Smooth muscle cell (in vitro differentiated cells): ENCODE results near the gene PPT1. TPM values are rescaled to one million over a fixed set of nuclear protein-coding genes. Genes with fewer than 3 reads are reported as not detected.
A peak's percentile ranks its signal among the peaks of the same experiment; 100 is the strongest.

Experiments
- DNase-seq: peaks from one replicate; lab custom pipeline; 2025; ENCODE audit not compliant: unreplicated experiment; lab: John Stamatoyannopoulos, UW
- H2AFZ ChIP-seq: fragments of 200-600 bp; sonication (generic); 2 replicates; pipeline ENCODE4 v1.6.0; 2016; ENCODE audit warnings: antibody characterized with exemption, low read depth, mild to moderate bottlenecking
- H3F3A ChIP-seq: fragments of 200-600 bp; sonication (generic); 2 replicates; pipeline ENCODE4 v1.6.0; 2017; ENCODE audit warnings: antibody characterized with exemption, low read depth
- H3K27ac ChIP-seq: fragments of 200-600 bp; sonication (generic); 2 replicates; pipeline ENCODE4 v1.5.1; 2016; ENCODE audit warnings: low read depth, mild to moderate bottlenecking
- H3K27me3 ChIP-seq: fragments of 200-600 bp; sonication (generic); 2 replicates; pipeline ENCODE4 v1.6.1; 2016; ENCODE audit warnings: low read depth, mild to moderate bottlenecking
- H3K36me3 ChIP-seq: fragments of 200-600 bp; sonication (generic); 2 replicates; pipeline ENCODE4 v1.5.1; 2016; ENCODE audit warnings: low read depth
- H3K4me1 ChIP-seq: fragments of 200-600 bp; sonication (generic); 2 replicates; pipeline ENCODE4 v1.5.1; 2016; ENCODE audit warnings: low read depth
- H3K4me2 ChIP-seq: fragments of 200-600 bp; sonication (generic); 2 replicates; pipeline ENCODE4 v1.6.0; 2016; ENCODE audit warnings: mild to moderate bottlenecking
- H3K4me3 ChIP-seq: fragments of 200-600 bp; sonication (generic); 2 replicates; pipeline ENCODE4 v1.5.1; 2016; ENCODE audit warnings: mild to moderate bottlenecking
- H3K79me2 ChIP-seq: fragments of 200-600 bp; sonication (generic); 2 replicates; pipeline ENCODE4 v1.6.0; 2016; ENCODE audit warnings: low read depth, mild to moderate bottlenecking
- H3K9ac ChIP-seq: fragments of 200-600 bp; sonication (generic); 2 replicates; pipeline ENCODE4 v1.6.0; 2016; ENCODE audit warnings: low read depth
- H3K9me3 ChIP-seq: fragments of 200-600 bp; sonication (generic); replicated peaks from 2 replicates; pipeline ENCODE4 v1.5.1; 2016; ENCODE audit warnings: low read depth
- H4K20me1 ChIP-seq: fragments of 200-600 bp; sonication (generic); 2 replicates; pipeline ENCODE4 v1.6.0; 2016; ENCODE audit warnings: low read depth
- CTCF ChIP-seq: fragments of 200-600 bp; sonication (generic); IDR thresholded peaks from 2 replicates; pipeline ENCODE4 v1.5.1; 2017; ENCODE audit warnings: borderline replicate concordance, mild to moderate bottlenecking, antibody characterized with exemption; ENCODE audit not compliant: insufficient read depth, poor library complexity, severe bottlenecking
- WGBS: methylation state at CpG from one replicate; pipeline ENCODE4 v1.1.7; 2016; ENCODE audit warnings: low lambda C conversion rate; 5-methylcytosine and 5-hydroxymethylcytosine counted together
- polyA plus RNA-seq: library from polyadenylated mRNA; unstranded; fragments of >200 nt; fragmentation: Nextera tagmentation; extraction: Ambion mirVana; gene quantifications from 2 replicates; pipeline ENCODE4 v1.2.1, GENCODE V29; 2016
- total RNA-seq: library from RNA; depleted of rRNA; stranded (reverse); fragments of >200 nt; gene quantifications from 2 replicates; pipeline ENCODE4 v1.2.3, GENCODE V29; 2014

The PPT1 gene
- total and polyA plus RNA-seq, 2 experiments from 2014 or later, result 72.5 to 85.6 TPM

GRCh38 chr1:40076895-40077312 is 20.1 kb downstream of the PPT1 start:
- WGBS, result 24% methylated on average over 5 of the region's 5 CpGs
- no peaks in the 10 kb centered on the region for H3K79me2 ChIP-seq
- no peaks in the 10 kb centered on the region for H4K20me1 ChIP-seq
- no peaks in the 10 kb centered on the region for H3K9me3 ChIP-seq
- H3K9ac ChIP-seq, result no peak overlapping the region
- no peaks in the 10 kb centered on the region for H3K4me1 ChIP-seq
- peaks cover 9% of the 10 kb centered on the region for H3K36me3 ChIP-seq
- no peak overlapping the region for H2AFZ ChIP-seq
- H3K4me3 ChIP-seq, result no peak overlapping the region
- no peaks in the 10 kb centered on the region for H3K27me3 ChIP-seq
- TF ChIP-seq CTCF, result no peak
- H3K4me2 ChIP-seq, result peak overlapping the region; percentile 38
- H3F3A ChIP-seq, result peaks cover 30% of the 10 kb centered on the region
- no peak for DNase-seq
- H3K27ac ChIP-seq, result peak overlapping the region; percentile 64

- no peak for DNase-seq
- no peak overlapping the region for H3K4me2 ChIP-seq
- no peak overlapping the region for H3K9ac ChIP-seq
- no peaks in the 10 kb centered on the region for H4K20me1 ChIP-seq
- peaks cover 30% of the 10 kb centered on the region for H3F3A ChIP-seq
- H3K9me3 ChIP-seq, result no peaks in the 10 kb centered on the region
- no peaks in the 10 kb centered on the region for H3K79me2 ChIP-seq
- H3K4me3 ChIP-seq, result no peak overlapping the region
- TF ChIP-seq CTCF, result no peak
- WGBS, result 96% methylated on average over 4 of the region's 4 CpGs
- H2AFZ ChIP-seq, result no peak overlapping the region
- peaks cover 19% of the 10 kb centered on the region for H3K36me3 ChIP-seq
- no peaks in the 10 kb centered on the region for H3K27me3 ChIP-seq
- no peak overlapping the region for H3K27ac ChIP-seq
- no peaks in the 10 kb centered on the region for H3K4me1 ChIP-seq
Measured at GRCh38 chr1:40075266-40075665, 21.8 kb downstream of the PPT1 start.

GRCh38 chr1:40073062-40073461 is 24.0 kb downstream of the PPT1 start:
- no peak for TF ChIP-seq CTCF
- no peak overlapping the region for H3K27ac ChIP-seq
- no peak overlapping the region for H3K4me2 ChIP-seq
- peaks cover 30% of the 10 kb centered on the region for H3F3A ChIP-seq
- no peak for DNase-seq
- H3K79me2 ChIP-seq, result no peaks in the 10 kb centered on the region
- no peaks in the 10 kb centered on the region for H3K4me1 ChIP-seq
- H3K36me3 ChIP-seq, result peaks cover 29% of the 10 kb centered on the region
- H2AFZ ChIP-seq, result no peak overlapping the region
- H3K4me3 ChIP-seq, result no peak overlapping the region
- H3K9me3 ChIP-seq, result no peaks in the 10 kb centered on the region
- H3K27me3 ChIP-seq, result no peaks in the 10 kb centered on the region
- no peak overlapping the region for H3K9ac ChIP-seq
- H4K20me1 ChIP-seq, result peaks cover 11% of the 10 kb centered on the region
- WGBS, result 97% methylated on average over 4 of the region's 4 CpGs

- H3K9ac ChIP-seq, result no peak overlapping the region
- H3K27ac ChIP-seq, result no peak overlapping the region
- H4K20me1 ChIP-seq, result peaks cover 12% of the 10 kb centered on the region
- no peaks in the 10 kb centered on the region for H3K4me1 ChIP-seq
- H3K27me3 ChIP-seq, result no peaks in the 10 kb centered on the region
- TF ChIP-seq CTCF, result no peak
- H2AFZ ChIP-seq, result no peak overlapping the region
- no peak overlapping the region for H3K4me2 ChIP-seq
- H3K9me3 ChIP-seq, result no peaks in the 10 kb centered on the region
- peaks cover 27% of the 10 kb centered on the region for H3F3A ChIP-seq
- peaks cover 33% of the 10 kb centered on the region for H3K36me3 ChIP-seq
- no peak for DNase-seq
- H3K79me2 ChIP-seq, result no peaks in the 10 kb centered on the region
- H3K4me3 ChIP-seq, result no peak overlapping the region
Measured at GRCh38 chr1:40072142-40072541, 24.9 kb downstream of the PPT1 start.
